Activated CD4-positive, alpha-beta T cell treated with anti-CD3 and anti-CD28 coated beads, Interleukin-2, amount 50 U/mL, for 48 hours (primary cell): ENCODE results near the gene AJAP1.

Source experiments
- DNase-seq, 2 experiments: peaks; one replicate each; pipeline ENCODE4 v3.0.0-alpha.2; 2020

The AJAP1 gene

GRCh38 chr1:4633346-4633745 is 21.1 kb upstream of the AJAP1 start:
- DNase-seq: no peak

GRCh38 chr1:4634156-4634792 is 20.1 kb upstream of the AJAP1 start:
- no peak for DNase-seq

GRCh38 chr1:4634793-4635406 is 19.5 kb upstream of the AJAP1 start:
- DNase-seq: no peak

GRCh38 chr1:4636186-4636585 is 18.2 kb upstream of the AJAP1 start:
- DNase-seq: no peak

- no peak for DNase-seq
Measured at GRCh38 chr1:4636644-4637380, 17.6 kb upstream of the AJAP1 start.

GRCh38 chr1:4637616-4638344 is 16.6 kb upstream of the AJAP1 start:
- no peak for DNase-seq

- no peak for DNase-seq
Measured at GRCh38 chr1:4638345-4638729, 16.1 kb upstream of the AJAP1 start.

GRCh38 chr1:4640931-4641330 is 13.5 kb upstream of the AJAP1 start:
- DNase-seq: no peak

GRCh38 chr1:4647391-4647790 is 7.0 kb upstream of the AJAP1 start:
- no peak for DNase-seq

- DNase-seq: no peak
Measured at GRCh38 chr1:4648657-4649056, 5.8 kb upstream of the AJAP1 start.

GRCh38 chr1:4650481-4650880 is 3.9 kb upstream of the AJAP1 start:
- no peak for DNase-seq

- no peak for DNase-seq
Measured at GRCh38 chr1:4650981-4651380, 3.4 kb upstream of the AJAP1 start.

- peak; percentile 66 to 67 for DNase-seq
Measured at GRCh38 chr1:4652631-4653327, 1.6 kb upstream of the AJAP1 start.

- DNase-seq: no peak
Measured at GRCh38 chr1:4653328-4653660, 1.1 kb upstream of the AJAP1 start.

GRCh38 chr1:4654764-4655673 is 610 bp downstream of the AJAP1 start:
- DNase-seq: no peak

- DNase-seq: peak; percentile 19 to 30
Measured at GRCh38 chr1:4655674-4656532, 1.5 kb downstream of the AJAP1 start.

- no peak for DNase-seq
Measured at GRCh38 chr1:4656533-4657140, 2.2 kb downstream of the AJAP1 start.

- no peak for DNase-seq
Measured at GRCh38 chr1:4657244-4657789, 2.9 kb downstream of the AJAP1 start.

GRCh38 chr1:4657960-4658541 is 3.6 kb downstream of the AJAP1 start:
- no peak for DNase-seq
